Chondrocyte (in vitro differentiated cells): Measurements from ENCODE around the gene IL6R. TPM values are rescaled to one million over a fixed set of nuclear protein-coding genes. Genes with fewer than 3 reads are reported as not detected.

Experiments
- DNase-seq: peaks from one replicate; pipeline ENCODE4 v3.0.0; 2021; ENCODE audit warnings: mixed read lengths, low spot score
- H3K27ac Mint-ChIP-seq: one replicate; pipeline ENCODE4 v1.8.0; 2021; ENCODE audit warnings: mild to moderate bottlenecking, moderate library complexity, mixed read lengths; ENCODE audit not compliant: unreplicated experiment
- H3K27me3 Mint-ChIP-seq: 2 replicates; pipeline ENCODE4 v1.8.0; 2021; ENCODE audit warnings: low read depth, mixed read lengths
- H3K36me3 Mint-ChIP-seq: 2 replicates; pipeline ENCODE4 v1.8.0; 2021; ENCODE audit warnings: low read depth, mixed read lengths
- H3K4me1 Mint-ChIP-seq: 2 replicates; pipeline ENCODE4 v1.8.0; 2021; ENCODE audit warnings: low read depth, mild to moderate bottlenecking, mixed read lengths
- H3K4me3 Mint-ChIP-seq: one replicate; pipeline ENCODE4 v1.8.0; 2021; ENCODE audit warnings: mild to moderate bottlenecking, moderate library complexity, mixed read lengths; ENCODE audit not compliant: unreplicated experiment
- H3K9me3 Mint-ChIP-seq: 2 replicates; pipeline ENCODE4 v1.8.0; 2021; ENCODE audit warnings: low read depth, mixed read lengths
- total RNA-seq: library from RNA; stranded (reverse); gene quantifications from 3 replicates; pipeline ENCODE4 v1.2.1, GENCODE V29; 2021
- TF ChIP-seq, protein P1 (sequence below): fragments of 200-600 bp; sonication (generic); IDR thresholded peaks from 2 replicates; pipeline ENCODE4 v1.5.0; 2021; ENCODE audit warnings: antibody characterized with exemption, mild to moderate bottlenecking, moderate library complexity

Gene IL6R
- total RNA-seq, 1 donor from 2014 or later = 1.3 TPM

DNA sequence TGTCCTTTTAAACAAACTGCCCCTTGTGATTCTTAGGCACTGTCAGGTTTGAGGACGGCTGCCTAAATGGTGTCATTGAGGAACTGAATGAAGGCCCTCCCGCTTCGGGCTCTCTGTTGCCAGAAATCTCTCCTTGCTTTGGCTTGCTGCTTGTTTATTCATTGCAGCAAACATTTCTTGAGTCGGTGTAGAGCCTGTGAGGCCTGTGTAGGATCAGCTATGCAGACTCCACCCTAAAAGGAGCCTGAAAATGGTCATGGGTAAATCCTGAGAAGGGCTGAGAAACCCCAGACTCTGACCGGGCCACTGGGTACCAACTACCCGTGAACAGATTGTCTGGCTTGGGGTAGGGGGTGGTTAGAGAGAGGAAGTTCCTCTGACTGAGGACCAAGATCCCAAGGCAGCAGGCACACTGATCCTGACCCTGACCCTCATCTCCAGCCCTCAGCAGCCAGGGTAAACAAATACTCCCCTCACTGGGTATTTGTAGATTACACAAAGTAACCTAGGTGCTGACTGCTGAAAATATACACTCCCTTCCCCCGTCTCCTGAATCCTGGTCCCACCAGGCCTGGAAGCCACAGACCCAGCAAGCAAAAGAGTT lies 3.1 kb downstream of the IL6R start:
- no peak for DNase-seq
- no peaks in the 10 kb centered on the region for H3K9me3 Mint-ChIP-seq
- TF ChIP-seq, protein P1, sequence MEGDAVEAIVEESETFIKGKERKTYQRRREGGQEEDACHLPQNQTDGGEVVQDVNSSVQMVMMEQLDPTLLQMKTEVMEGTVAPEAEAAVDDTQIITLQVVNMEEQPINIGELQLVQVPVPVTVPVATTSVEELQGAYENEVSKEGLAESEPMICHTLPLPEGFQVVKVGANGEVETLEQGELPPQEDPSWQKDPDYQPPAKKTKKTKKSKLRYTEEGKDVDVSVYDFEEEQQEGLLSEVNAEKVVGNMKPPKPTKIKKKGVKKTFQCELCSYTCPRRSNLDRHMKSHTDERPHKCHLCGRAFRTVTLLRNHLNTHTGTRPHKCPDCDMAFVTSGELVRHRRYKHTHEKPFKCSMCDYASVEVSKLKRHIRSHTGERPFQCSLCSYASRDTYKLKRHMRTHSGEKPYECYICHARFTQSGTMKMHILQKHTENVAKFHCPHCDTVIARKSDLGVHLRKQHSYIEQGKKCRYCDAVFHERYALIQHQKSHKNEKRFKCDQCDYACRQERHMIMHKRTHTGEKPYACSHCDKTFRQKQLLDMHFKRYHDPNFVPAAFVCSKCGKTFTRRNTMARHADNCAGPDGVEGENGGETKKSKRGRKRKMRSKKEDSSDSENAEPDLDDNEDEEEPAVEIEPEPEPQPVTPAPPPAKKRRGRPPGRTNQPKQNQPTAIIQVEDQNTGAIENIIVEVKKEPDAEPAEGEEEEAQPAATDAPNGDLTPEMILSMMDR = no peak
- no peaks in the 10 kb centered on the region for H3K36me3 Mint-ChIP-seq
- H3K4me3 Mint-ChIP-seq = no peak overlapping the region
- H3K4me1 Mint-ChIP-seq = peaks cover 30% of the 10 kb centered on the region
- H3K27ac Mint-ChIP-seq = no peak overlapping the region
- H3K27me3 Mint-ChIP-seq = peaks cover 2% of the 10 kb centered on the region

DNA sequence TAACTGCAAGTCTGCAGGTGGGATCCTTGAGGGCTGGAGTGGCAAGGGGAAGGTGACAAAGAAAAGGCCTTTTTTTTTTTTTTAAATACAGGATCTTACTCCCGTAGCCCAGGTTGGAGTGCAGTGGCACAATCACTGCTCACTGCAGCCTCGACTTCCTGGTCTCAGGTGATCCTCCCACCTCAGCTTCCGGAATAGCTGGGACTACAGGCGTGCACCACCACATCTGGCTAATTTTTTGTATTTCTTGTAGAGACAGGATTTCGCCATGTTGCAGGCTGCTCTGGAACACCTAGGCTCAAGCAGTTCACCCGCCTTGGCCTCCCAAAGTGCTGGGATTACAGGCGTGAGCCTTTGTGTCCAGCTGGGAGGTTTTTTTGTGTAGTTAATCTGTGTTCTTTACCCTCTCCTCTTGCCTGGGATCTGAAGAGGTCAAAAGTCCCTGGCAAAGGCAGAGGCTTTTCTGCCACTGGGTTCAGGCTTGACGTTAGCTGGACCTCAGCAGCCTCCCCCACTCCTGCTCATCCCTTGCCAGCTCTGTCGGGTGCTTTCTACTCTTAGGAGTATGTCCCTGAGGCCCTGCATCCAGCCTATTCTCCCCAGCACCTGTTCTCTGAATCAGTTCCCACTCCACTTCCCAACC lies 5.2 kb downstream of the IL6R start:
- no peak overlapping the region for H3K4me3 Mint-ChIP-seq
- H3K9me3 Mint-ChIP-seq = no peaks in the 10 kb centered on the region
- H3K36me3 Mint-ChIP-seq = no peaks in the 10 kb centered on the region
- H3K27ac Mint-ChIP-seq = no peak overlapping the region
- DNase-seq = no peak
- TF ChIP-seq, protein P1 = no peak
- H3K4me1 Mint-ChIP-seq = peaks cover 30% of the 10 kb centered on the region
- H3K27me3 Mint-ChIP-seq = peaks cover 2% of the 10 kb centered on the region

GRCh38 chr1:154411525-154411924 lies 6.4 kb downstream of the IL6R start:
- Mint-ChIP-seq H3K9me3 (no peaks in the 10 kb centered on the region), H3K36me3 (no peaks in the 10 kb centered on the region), H3K27me3 (peaks cover 2% of the 10 kb centered on the region), H3K4me3 (no peak overlapping the region), H3K27ac (no peak overlapping the region), H3K4me1 (peaks cover 22% of the 10 kb centered on the region)
- TF ChIP-seq, protein P1 = no peak
- DNase-seq = no peak

GRCh38 chr1:154413177-154413783 lies 8.1 kb downstream of the IL6R start:
- Mint-ChIP-seq H3K4me3 (no peak overlapping the region), H3K27me3 (peaks cover 2% of the 10 kb centered on the region), H3K36me3 (no peaks in the 10 kb centered on the region), H3K9me3 (no peaks in the 10 kb centered on the region), H3K27ac (no peak overlapping the region), H3K4me1 (peaks cover 12% of the 10 kb centered on the region)
- DNase-seq = peak; percentile 13
- TF ChIP-seq, protein P1 = no peak

GRCh38 chr1:154414606-154415005 lies 9.5 kb downstream of the IL6R start:
- TF ChIP-seq, protein P1 = no peak
- Mint-ChIP-seq H3K9me3 (no peaks in the 10 kb centered on the region), H3K36me3 (no peaks in the 10 kb centered on the region), H3K4me1 (peaks cover 25% of the 10 kb centered on the region), H3K27me3 (no peaks in the 10 kb centered on the region), H3K4me3 (no peak overlapping the region), H3K27ac (no peak overlapping the region)
- peak; percentile 47 for DNase-seq
